Epidermal melanocyte (primary cell): ENCODE data around the gene ETV6.

Experiments
- DNase-seq: peaks from one replicate; pipeline ENCODE4 v3.0.0; 2011; ENCODE audit warnings: low spot score; ENCODE audit not compliant: insufficient read length

Gene ETV6

DNA sequence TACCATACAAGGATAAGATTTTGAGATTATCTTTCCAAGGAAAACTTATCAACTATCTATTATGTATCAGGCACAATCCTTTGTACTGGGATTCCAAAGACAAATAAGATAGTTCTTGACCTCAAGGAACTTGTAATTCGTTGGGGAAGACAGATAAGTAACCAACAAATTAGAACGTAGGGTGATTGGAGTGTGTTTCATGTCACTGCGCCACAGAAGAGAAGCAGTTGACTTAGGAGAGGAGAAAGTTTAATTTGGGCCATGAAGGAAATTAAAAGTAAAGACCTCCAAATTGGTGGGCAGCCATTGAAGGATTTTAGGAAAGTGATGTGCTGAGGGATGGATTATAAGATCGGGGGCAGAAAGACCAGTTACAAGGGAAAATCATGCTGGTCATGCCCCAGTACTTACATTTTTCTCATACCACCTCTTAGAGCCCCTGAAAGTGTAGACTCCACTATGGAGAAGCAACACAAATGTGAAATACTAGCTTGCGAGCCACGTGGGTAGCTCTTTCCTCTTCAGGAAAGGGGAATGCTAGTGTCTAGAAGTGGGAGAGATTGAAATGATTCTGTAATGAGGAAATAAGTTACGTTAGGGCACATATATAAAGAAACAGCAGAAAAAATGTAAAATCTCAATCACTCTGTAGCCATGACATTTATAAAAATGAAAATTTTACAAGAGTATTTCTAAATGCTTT is 148.7 kb downstream of the ETV6 start:
- no peak for DNase-seq

DNA sequence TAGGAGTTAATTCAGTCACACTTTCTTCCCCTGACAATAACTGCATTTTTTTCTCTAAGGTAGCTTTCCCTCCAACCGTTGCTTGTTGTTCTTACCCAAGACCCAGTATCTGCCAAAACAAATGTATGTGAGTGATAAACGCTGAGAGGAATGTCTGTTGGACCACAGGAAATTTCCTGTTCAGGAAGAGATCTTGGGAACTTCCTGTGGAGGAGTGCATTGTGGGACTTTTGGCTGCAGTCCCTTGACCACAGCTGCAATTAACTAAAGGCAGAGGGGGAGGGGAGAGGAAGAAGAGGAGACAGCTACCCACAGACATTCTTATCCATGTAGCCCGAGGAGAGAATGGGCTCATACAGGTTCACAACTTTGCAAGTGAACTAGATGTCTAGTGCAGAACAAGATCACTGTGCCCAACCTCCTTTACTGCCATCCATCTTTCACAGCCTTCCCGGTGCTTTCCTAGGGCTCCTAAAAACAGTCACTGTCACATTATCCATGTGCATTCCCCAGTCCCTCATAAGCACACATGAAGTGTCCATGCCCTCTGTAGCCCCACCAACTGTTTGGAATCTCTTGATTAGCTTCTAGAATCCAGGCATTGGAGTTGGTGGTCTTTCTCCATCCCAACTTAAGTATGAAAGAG is 149.5 kb downstream of the ETV6 start:
- no peak for DNase-seq

- no peak for DNase-seq
Observed at GRCh38 chr12:11799502-11799873, 150.0 kb downstream of the ETV6 start.

DNA sequence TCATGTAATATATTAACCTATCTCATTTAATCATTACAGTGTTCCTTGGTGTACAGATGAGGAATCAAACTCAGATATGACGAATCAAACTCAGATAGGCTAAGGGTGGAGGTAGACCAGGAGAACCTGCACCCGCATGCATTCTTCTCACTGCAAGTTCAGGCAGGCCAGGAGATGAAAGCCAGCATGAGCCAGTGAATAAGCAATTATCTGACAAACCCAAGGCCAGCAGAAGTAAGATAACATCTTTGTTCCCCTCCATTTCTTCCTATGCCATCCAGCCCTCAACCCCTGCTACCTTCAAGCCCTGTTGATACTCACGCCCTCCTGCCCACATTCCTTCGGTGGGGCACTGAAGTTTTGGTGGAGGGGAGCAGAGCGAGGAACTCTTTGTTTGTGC is 152.2 kb downstream of the ETV6 start:
- no peak for DNase-seq

- DNase-seq, result no peak
Observed at GRCh38 chr12:11804130-11804529, 154.7 kb downstream of the ETV6 start.

GRCh38 chr12:11805043-11805442 is 155.6 kb downstream of the ETV6 start:
- no peak for DNase-seq

GRCh38 chr12:11805680-11806079 is 156.2 kb downstream of the ETV6 start:
- no peak for DNase-seq

- no peak for DNase-seq
Observed at GRCh38 chr12:11807458-11807857, 158.0 kb downstream of the ETV6 start.

DNA sequence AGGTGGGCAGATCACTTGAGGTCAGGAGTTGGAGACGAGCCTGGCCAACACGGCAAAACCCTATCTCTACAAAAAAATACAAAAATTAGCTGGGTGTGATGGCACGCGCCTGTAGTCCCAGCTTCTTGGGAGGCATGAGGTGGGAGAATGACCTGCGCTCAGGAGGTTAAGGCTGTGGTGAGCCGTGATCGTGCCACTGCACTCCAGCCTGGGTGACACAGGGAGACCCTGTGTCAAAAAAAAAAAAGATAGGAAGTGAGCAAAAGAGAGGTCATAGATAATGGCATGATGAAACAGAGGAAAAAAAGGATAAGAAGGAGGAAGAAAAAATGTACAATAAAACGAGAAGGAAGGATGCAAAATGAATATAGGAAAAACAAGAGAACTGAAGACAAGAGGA is 159.5 kb downstream of the ETV6 start:
- no peak for DNase-seq

DNA sequence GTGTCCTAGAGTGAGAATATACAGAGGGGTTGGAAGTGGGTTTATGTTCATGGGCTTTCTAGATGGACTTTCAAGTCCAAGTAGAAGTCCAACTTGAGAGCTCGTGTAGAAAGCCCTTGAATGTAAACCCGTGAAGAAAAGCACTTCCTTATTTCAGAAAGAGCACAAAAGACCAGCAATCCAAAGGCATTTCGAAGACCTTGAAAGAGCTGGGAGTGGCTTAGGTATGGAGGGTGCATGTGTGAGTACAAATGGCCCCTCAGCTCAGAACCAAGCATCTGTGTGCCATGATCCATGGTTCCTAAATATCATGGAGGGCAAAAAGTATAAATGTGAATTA is 160.7 kb downstream of the ETV6 start:
- no peak for DNase-seq

DNA sequence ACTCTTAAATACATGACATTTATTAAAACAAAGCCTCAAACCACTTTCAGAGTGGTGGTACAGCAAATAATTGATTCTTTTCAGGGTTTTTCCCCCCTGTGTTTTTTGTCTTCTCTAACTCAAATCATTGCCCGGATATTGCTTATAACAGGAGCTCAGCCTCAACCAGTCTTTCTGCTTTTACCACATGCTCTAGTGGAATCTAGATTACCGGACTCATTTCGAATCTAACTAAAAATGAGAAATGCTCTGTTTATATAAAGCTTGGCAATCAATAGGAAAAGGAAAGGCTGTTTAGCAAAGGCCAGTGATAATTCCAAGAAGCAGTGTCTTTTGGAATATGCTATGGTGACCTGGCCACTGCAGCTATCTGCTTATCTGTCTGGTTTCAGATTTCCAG is 161.5 kb downstream of the ETV6 start:
- DNase-seq, result no peak

GRCh38 chr12:11812241-11812585 is 162.7 kb downstream of the ETV6 start:
- no peak for DNase-seq

GRCh38 chr12:11812586-11813437 is 163.3 kb downstream of the ETV6 start:
- peak; percentile 51 for DNase-seq

- DNase-seq, result no peak
Observed at GRCh38 chr12:11813438-11813813, 164.0 kb downstream of the ETV6 start.

DNA sequence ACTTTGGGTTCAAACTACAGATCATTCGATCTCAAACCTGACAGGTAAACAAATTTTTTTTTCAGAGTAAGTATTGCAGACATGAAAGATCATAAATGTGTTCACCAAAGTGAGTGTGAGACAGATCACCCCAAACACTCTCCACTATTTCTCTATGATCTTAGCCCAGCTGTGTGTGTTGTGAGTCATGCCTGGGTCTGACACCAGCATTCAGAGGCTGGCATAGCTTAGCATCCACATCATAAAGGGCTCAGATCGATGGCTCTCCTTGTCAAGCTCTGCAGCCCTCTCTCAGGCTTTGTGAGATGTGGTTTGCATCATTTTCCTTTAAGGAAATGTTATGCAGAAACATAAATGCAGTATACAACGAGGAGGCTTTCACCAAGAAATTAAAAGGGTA is 164.9 kb downstream of the ETV6 start:
- peak; percentile 48 for DNase-seq

DNA sequence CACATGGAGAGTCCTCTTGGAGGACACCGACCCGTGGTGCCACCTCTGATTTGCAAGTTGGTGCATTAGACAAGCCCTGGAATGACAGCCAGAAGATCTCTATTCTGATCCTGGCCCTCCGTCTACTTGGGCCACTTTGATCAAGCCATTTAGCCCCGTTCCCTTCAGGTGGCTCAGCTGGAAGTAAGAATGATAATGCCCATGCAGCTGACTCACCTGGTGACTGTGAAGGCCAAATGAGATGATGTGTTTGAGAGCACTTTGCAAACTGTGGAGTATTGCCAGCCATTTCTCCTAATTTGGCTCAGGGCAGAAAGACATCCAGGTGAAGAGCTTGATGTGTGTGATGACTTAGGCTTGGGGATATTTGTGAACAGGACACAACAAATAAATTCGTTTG is 165.9 kb downstream of the ETV6 start:
- no peak for DNase-seq

- no peak for DNase-seq
Observed at GRCh38 chr12:11819643-11820042, 170.2 kb downstream of the ETV6 start.

GRCh38 chr12:11820476-11820875 is 171.0 kb downstream of the ETV6 start:
- DNase-seq, result no peak

GRCh38 chr12:11821386-11822080 is 172.1 kb downstream of the ETV6 start:
- no peak for DNase-seq

GRCh38 chr12:11822081-11822834 is 172.8 kb downstream of the ETV6 start:
- DNase-seq, result no peak

GRCh38 chr12:11823043-11823442 is 173.6 kb downstream of the ETV6 start:
- DNase-seq, result no peak
